ENCODE data around the gene PLXNA2. TPM values are rescaled to one million over a fixed set of nuclear protein-coding genes. Genes with fewer than 3 reads are reported as not detected.
A peak's percentile ranks its signal among the peaks of the same experiment; 100 is the strongest.

The PLXNA2 gene
- total and polyA plus RNA-seq, 2 of the 4 experiments (the other 2 are of a cell fraction), result 0.72 to 1.1 TPM

GRCh38 chr1:208223136-208223535 lies 21.0 kb downstream of the PLXNA2 start:
- BruUV-seq (replicated peaks), result no TSS peak
- ChIA-PET CTCF (interaction anchor here (0.6 to 1.2 kb wide), 3 partner anchors 9 to 111 kb away, joined by 3 to 6 read pairs (median 6); no protein-coding TSS in a partner anchor), POLR2A (ENCODE audit: unreplicated experiment) (no interaction called here)
- H4K5ac ChIP-seq (ENCODE audit: low read depth, low read length), result peak overlapping the region; percentile 41; the same call in 1 of the 2 replicates
- no peaks in the 10 kb centered on the region for H4K20me1 ChIP-seq (ENCODE audit: insufficient read depth, low read length)
- in situ Hi-C loops (cut with MboI; ENCODE audit: low sequenced_read_pairs), result no loop called here
- peaks cover 24% of the 10 kb centered on the region for H3K4me1 ChIP-seq (ENCODE audit: control insufficient read depth, insufficient read depth, low read length)
- peak overlapping the region; percentile 72 for H3K4ac ChIP-seq (ENCODE audit: low read depth, low read length)
- TF ChIP-seq RCOR1 (IDR thresholded peaks at IDR 0.05; ENCODE audit: insufficient replicate concordance, low read length) (no peak), FOS (IDR thresholded peaks at IDR 0.05; ENCODE audit: low read depth, low read length) (no peak), CHD1 (IDR thresholded peaks at IDR 0.05; ENCODE audit: low read depth, low read length) (no peak), RAD21 (IDR thresholded peaks at IDR 0.05; ENCODE audit: low read length) (no peak), MAFK (IDR thresholded peaks at IDR 0.05; ENCODE audit: low read depth, low read length) (no peak), USF2 (IDR thresholded peaks at IDR 0.05; ENCODE audit: low read depth, low read length) (no peak), NFE2L2 (IDR thresholded peaks at IDR 0.05; ENCODE audit: low read depth, low read length) (no peak), CEBPB (IDR thresholded peaks at IDR 0.05; ENCODE audit: low read depth, low read length) (no peak), MAZ (IDR thresholded peaks at IDR 0.05; ENCODE audit: borderline replicate concordance, low read depth, low read length) (no peak)
- TF ChIP-seq, protein P1, sequence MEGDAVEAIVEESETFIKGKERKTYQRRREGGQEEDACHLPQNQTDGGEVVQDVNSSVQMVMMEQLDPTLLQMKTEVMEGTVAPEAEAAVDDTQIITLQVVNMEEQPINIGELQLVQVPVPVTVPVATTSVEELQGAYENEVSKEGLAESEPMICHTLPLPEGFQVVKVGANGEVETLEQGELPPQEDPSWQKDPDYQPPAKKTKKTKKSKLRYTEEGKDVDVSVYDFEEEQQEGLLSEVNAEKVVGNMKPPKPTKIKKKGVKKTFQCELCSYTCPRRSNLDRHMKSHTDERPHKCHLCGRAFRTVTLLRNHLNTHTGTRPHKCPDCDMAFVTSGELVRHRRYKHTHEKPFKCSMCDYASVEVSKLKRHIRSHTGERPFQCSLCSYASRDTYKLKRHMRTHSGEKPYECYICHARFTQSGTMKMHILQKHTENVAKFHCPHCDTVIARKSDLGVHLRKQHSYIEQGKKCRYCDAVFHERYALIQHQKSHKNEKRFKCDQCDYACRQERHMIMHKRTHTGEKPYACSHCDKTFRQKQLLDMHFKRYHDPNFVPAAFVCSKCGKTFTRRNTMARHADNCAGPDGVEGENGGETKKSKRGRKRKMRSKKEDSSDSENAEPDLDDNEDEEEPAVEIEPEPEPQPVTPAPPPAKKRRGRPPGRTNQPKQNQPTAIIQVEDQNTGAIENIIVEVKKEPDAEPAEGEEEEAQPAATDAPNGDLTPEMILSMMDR (conservative IDR thresholded peaks at IDR 0.05; ENCODE audit: low read depth, low read length), result no peak
- no peak overlapping the region for H3K27ac ChIP-seq (ENCODE audit: insufficient read depth, low read length)
- peak overlapping the region; percentile 2; the same call in 1 of the 2 replicates for H4K91ac ChIP-seq (ENCODE audit: insufficient read depth, low read depth, low read length)
- H2BK120ac ChIP-seq (ENCODE audit: low read depth, low read length), result peak overlapping the region; percentile 62; the same call in 1 of the 2 replicates
- no peak overlapping the region for H3K4me3 ChIP-seq (ENCODE audit: insufficient read depth, low read depth, low read length)
- H4K8ac ChIP-seq (ENCODE audit: low read depth in 2 of 2, low read length in 2 of 2), result peak overlapping the region in 1 of 2 experiments; percentile 80; a peak in 2 of 4 replicates
- peak overlapping the region; percentile 64; the same call in 1 of the 3 replicates for H2BK15ac ChIP-seq (ENCODE audit: low read depth, low read length)
- intact Hi-C loops (cut with micrococcal nuclease), result no loop called here
- H3K79me1 ChIP-seq (ENCODE audit: low read depth in 1 of 2, low read length in 2 of 2), result peaks cover 0 to 47% of the 10 kb centered on the region in 2 experiments; a peak in 3 of 4 replicates
- no peak overlapping the region for H2BK5ac ChIP-seq (ENCODE audit: low read depth, low read length, poor library complexity, severe bottlenecking)
- peak overlapping the region; percentile 58 for H3K14ac ChIP-seq (replicated peaks; ENCODE audit: low read depth, low read length)
- ATAC-seq (ENCODE audit: low read depth) (no peak), DNase-seq (peak; percentile 51)
- peak overlapping the region; percentile 78; the same call in 1 of the 2 replicates for H2BK20ac ChIP-seq (ENCODE audit: low read depth, low read length)
- H2AFZ ChIP-seq (replicated peaks; ENCODE audit: low read length, poor library complexity), result peak overlapping the region; percentile 35
- H3K18ac ChIP-seq (ENCODE audit: low read depth, low read length), result no peak overlapping the region
- H2AK5ac ChIP-seq (ENCODE audit: low read depth, low read length), result peak overlapping the region; percentile 52; the same call in 1 of the 2 replicates
- H3K23ac ChIP-seq (ENCODE audit: low read depth, low read length), result peak overlapping the region; percentile 63; the same call in 1 of the 2 replicates
- 86% methylated on average over 3 of the region's 8 CpGs; no CpG with 5 or more reads in 1 of the 2 experiments for WGBS, 2 experiments (ENCODE audit: extremely low coverage in 2 of 2, insufficient read length in 1 of 2)
- no peaks in the 10 kb centered on the region for H3K27me3 ChIP-seq (ENCODE audit: control insufficient read depth, insufficient read depth, low read length)
- no peak overlapping the region for H3K56ac ChIP-seq (ENCODE audit: extremely low read depth, insufficient read depth, low read length)
- no peak overlapping the region for H3K9ac ChIP-seq (ENCODE audit: low read depth, low read length)
- H3K9me3 ChIP-seq (ENCODE audit: control insufficient read depth, insufficient read depth, low read length), result no peaks in the 10 kb centered on the region
- peaks cover 36% of the 10 kb centered on the region for H3K9me1 ChIP-seq (ENCODE audit: insufficient read depth, low read length)
- H3K36me3 ChIP-seq (ENCODE audit: control insufficient read depth, insufficient read depth, low read length), result no peaks in the 10 kb centered on the region
- dilution Hi-C loops (cut with HindIII; ENCODE audit: low sequenced_read_pairs, unreplicated experiment), result no loop called here
- peak overlapping the region; percentile 76 for H2AK9ac ChIP-seq (replicated peaks; ENCODE audit: low read depth, low read length, poor library complexity)
- no peak overlapping the region for H3K4me2 ChIP-seq (ENCODE audit: low read depth, low read length)
